Body of pancreas (tissue), 4 donors: ENCODE data around the gene PDHA2. TPM values are rescaled to one million over a fixed set of nuclear protein-coding genes. Genes with fewer than 3 reads are reported as not detected.

Experiments
- ATAC-seq: fragments of 150-250 bp; one replicate; pipeline ENCODE4 v1.9.1; 2016
- DNase-seq, 4 donors: peaks; one replicate each; pipeline ENCODE4 v3.0.0-alpha.2; 2019
- H3K27ac ChIP-seq, 4 donors: fragments of 200-600 bp; sonication (generic); 1 replicate in 3 of 4; 2 replicates in 1 of 4; pipeline versions ENCODE4 v1.5.1 to v1.6.1; 2016 to 2019; ENCODE audit warnings: mild to moderate bottlenecking in 1 of 4, mixed read lengths in 1 of 4, moderate library complexity in 1 of 4
- H3K27me3 ChIP-seq, 2 donors: fragments of 200-600 bp; sonication (generic); one replicate each; pipeline ENCODE4 v1.6.0; 2016; ENCODE audit warnings: mild to moderate bottlenecking in 1 of 2
- H3K36me3 ChIP-seq, 2 donors: fragments of 200-600 bp; sonication (generic); replicated peaks in 1 of 2; 2 replicates each; pipeline ENCODE4 v1.5.1; 2016; ENCODE audit warnings: low read depth in 2 of 2; ENCODE audit not compliant: insufficient read depth in 1 of 2
- H3K4me1 ChIP-seq: fragments of 200-600 bp; sonication (generic); one replicate; pipeline ENCODE4 v1.6.0; 2016
- H3K4me3 ChIP-seq, 2 donors: fragments of 200-600 bp; sonication (generic); 1 replicate in 1 of 2; 2 replicates in 1 of 2; pipeline ENCODE4 v1.5.1; 2016 to 2019
- H3K9me3 ChIP-seq, 3 donors: fragments of 200-600 bp; sonication (generic); 1 replicate in 2 of 3; 2 replicates in 1 of 3; pipeline ENCODE4 v1.5.1; 2016
- CTCF ChIP-seq, 7 experiments: fragments of 450-650 bp in 4 of 7; fragments of 200-600 bp in 3 of 7; sonication (generic) in 3 of 7; IDR thresholded peaks; one replicate each; pipeline ENCODE4 v1.5.1; 2016 to 2019; ENCODE audit warnings: antibody characterized with exemption in 7 of 7
- POLR2A ChIP-seq, 3 donors: fragments of 450-650 bp; IDR thresholded peaks; one replicate each; pipeline ENCODE4 v1.6.1; 2016; ENCODE audit warnings: antibody characterized with exemption in 3 of 3, mild to moderate bottlenecking in 2 of 3
- WGBS, 2 donors: methylation state at CpG; one replicate each; pipeline ENCODE4 v1.1.5; 2017; 5-methylcytosine and 5-hydroxymethylcytosine counted together
- intact Hi-C: fragments of 100-400 bp; cut with DNase I; formaldehyde crosslinking; loops from one replicate; pipeline ENCODE4 v1.15.1; 2023
- small RNA-seq: library from RNA; depleted of rRNA; stranded (forward); fragments of <200 nt; gene quantifications from one replicate; pipeline ENCODE3, GENCODE V24; 2016
- total RNA-seq, 2 donors: library from RNA; depleted of rRNA; stranded (reverse); fragments of >200 nt; gene quantifications; one replicate each; pipeline ENCODE4 v1.1.0, GENCODE V29; 2016

The PDHA2 gene
- total RNA-seq, 2 donors from 2014 or later = not detected

DNA sequence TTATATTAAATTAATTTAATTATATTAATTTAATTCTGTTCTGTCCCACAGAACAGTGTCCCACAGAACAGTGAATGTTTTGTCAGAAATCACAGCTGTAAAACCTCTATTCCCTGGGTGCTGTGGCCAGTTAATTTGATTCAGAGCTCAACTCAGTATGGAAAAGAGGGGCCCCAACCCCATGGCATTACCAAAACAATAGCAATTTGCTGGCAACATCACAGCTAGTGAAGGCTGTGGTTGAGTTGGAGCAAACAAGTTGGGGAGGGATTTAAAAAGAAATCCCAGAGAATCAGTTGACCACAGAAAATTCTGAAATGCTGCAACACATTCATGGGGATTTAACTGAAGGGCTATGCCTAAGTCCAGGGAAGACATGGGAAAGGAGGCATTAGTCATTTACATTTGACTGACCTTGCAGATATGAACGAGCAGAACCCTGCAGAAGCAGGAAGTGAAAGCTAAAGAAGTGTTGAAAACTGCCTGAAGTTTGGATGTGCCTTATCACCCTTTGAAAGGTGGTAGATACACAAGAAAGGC is 30.1 kb downstream of the PDHA2 start:
- H3K4me1 ChIP-seq = no peaks in the 10 kb centered on the region
- ATAC-seq = no peak
- no peaks in the 10 kb centered on the region for H3K27me3 ChIP-seq
- no peaks in the 10 kb centered on the region for H3K36me3 ChIP-seq
- no peak overlapping the region for H3K27ac ChIP-seq
- H3K9me3 ChIP-seq = no peaks in the 10 kb centered on the region
- DNase-seq = no peak
- intact Hi-C loops = no loop called here
- 4 to 18% methylated on average over 1 of the region's 1 CpG for WGBS, 2 donors
- TF ChIP-seq CTCF (IDR thresholded peaks at IDR 0.05) = peak in 1 of 7 experiments; percentile 22
- no peak for TF ChIP-seq POLR2A (IDR thresholded peaks at IDR 0.05)
- H3K4me3 ChIP-seq = no peak overlapping the region

- Histone ChIP-seq H3K27me3 (no peaks in the 10 kb centered on the region), H3K4me1 (no peaks in the 10 kb centered on the region), H3K27ac (no peak overlapping the region), H3K4me3 (no peak overlapping the region), H3K9me3 (no peaks in the 10 kb centered on the region), H3K36me3 (no peaks in the 10 kb centered on the region)
- intact Hi-C loops = no loop called here
- 95 to 98% methylated on average over 1 of the region's 1 CpG for WGBS, 2 donors
- no peak for TF ChIP-seq CTCF (IDR thresholded peaks at IDR 0.05)
- TF ChIP-seq POLR2A (IDR thresholded peaks at IDR 0.05) = no peak
- ATAC-seq (no peak), DNase-seq (no peak)
These were observed 37.7 kb downstream of the PDHA2 start for GRCh38 chr4:95877636-95878035.

- Histone ChIP-seq H3K4me3 (no peak overlapping the region), H3K9me3 (no peaks in the 10 kb centered on the region), H3K36me3 (no peaks in the 10 kb centered on the region), H3K27ac (no peak overlapping the region), H3K27me3 (no peaks in the 10 kb centered on the region), H3K4me1 (no peaks in the 10 kb centered on the region)
- ATAC-seq (no peak), DNase-seq (no peak)
- 74 to 77% methylated on average over 3 of the region's 3 CpGs for WGBS, 2 donors
- TF ChIP-seq POLR2A (IDR thresholded peaks at IDR 0.05) (no peak), CTCF (IDR thresholded peaks at IDR 0.05) (no peak)
- intact Hi-C loops = no loop called here
These were observed 47.7 kb downstream of the PDHA2 start for GRCh38 chr4:95887551-95887950.

GRCh38 chr4:95889662-95890061 is 49.8 kb downstream of the PDHA2 start:
- H3K27ac ChIP-seq = no peak overlapping the region
- WGBS, 2 donors = 41 to 49% methylated on average over 2 of the region's 2 CpGs
- no peaks in the 10 kb centered on the region for H3K4me1 ChIP-seq
- H3K9me3 ChIP-seq = no peaks in the 10 kb centered on the region
- H3K4me3 ChIP-seq = no peak overlapping the region
- intact Hi-C loops = no loop called here
- DNase-seq (no peak), ATAC-seq (no peak)
- no peaks in the 10 kb centered on the region for H3K27me3 ChIP-seq
- H3K36me3 ChIP-seq = no peaks in the 10 kb centered on the region
- TF ChIP-seq POLR2A (IDR thresholded peaks at IDR 0.05) (no peak), CTCF (IDR thresholded peaks at IDR 0.05) (no peak)

Small RNA genes within 50 kb of the gene (small RNA-seq; reads per million reads assigned to genes)
- not detected for gene RNU6-1059P
